Keratinocyte (primary cell): ENCODE measurements around the gene COMT. TPM values are rescaled to one million over a fixed set of nuclear protein-coding genes. Genes with fewer than 3 reads are reported as not detected.

Source experiments
- DNase-seq: peaks from one replicate; pipeline ENCODE4 v3.0.0-alpha.2; 2011; ENCODE audit warnings: low read depth, missing footprints, low spot score
- FAIRE-seq: peaks from 2 replicates; lab custom pipeline; 2011; peaks lifted over from hg19 to GRCh38; lab: Jason Lieb, UNC
- H2AFZ ChIP-seq: 2 replicates; pipeline ENCODE4 v1.6.0; 2012; ENCODE audit warnings: low read length, control low read depth, inconsistent platforms; ENCODE audit not compliant: control insufficient read depth
- H3K27ac ChIP-seq: 2 replicates; pipeline ENCODE4 v1.5.1; 2011; ENCODE audit warnings: low read length; ENCODE audit not compliant: control insufficient read depth, insufficient read depth
- H3K27me3 ChIP-seq: 3 replicates; pipeline ENCODE4 v1.6.0; 2011; ENCODE audit warnings: low read length; ENCODE audit not compliant: control insufficient read depth, insufficient read depth; ENCODE audit errors: extremely low read depth
- H3K36me3 ChIP-seq, 2 experiments: 2 replicates in 1 of 2; 3 replicates in 1 of 2; pipeline ENCODE4 v1.5.1; 2011; ENCODE audit warnings: low read length in 2 of 2, mild to moderate bottlenecking in 1 of 2; ENCODE audit not compliant: control insufficient read depth in 2 of 2, insufficient read depth in 2 of 2; ENCODE audit errors: extremely low read depth in 1 of 2
- H3K4me1 ChIP-seq: 3 replicates; pipeline ENCODE4 v1.5.1; 2011; ENCODE audit warnings: low read length; ENCODE audit not compliant: control insufficient read depth, insufficient read depth; ENCODE audit errors: extremely low read depth
- H3K4me2 ChIP-seq: 3 replicates; pipeline ENCODE4 v1.6.0; 2011; ENCODE audit warnings: low read depth, low read length; ENCODE audit not compliant: control insufficient read depth, insufficient read depth; ENCODE audit errors: extremely low read depth
- H3K4me3 ChIP-seq, 3 experiments: fragments of 200-600 bp in 1 of 3; sonication (generic) in 1 of 3; 2 replicates in 2 of 3; 3 replicates in 1 of 3; pipeline ENCODE4 v1.5.1; 2011 to 2016; ENCODE audit warnings: low read length in 3 of 3, mild to moderate bottlenecking in 3 of 3, control low read depth in 2 of 3, inconsistent platforms in 1 of 3, low read depth in 1 of 3, mixed read lengths in 1 of 3, mixed run types in 1 of 3, moderate library complexity in 1 of 3; ENCODE audit not compliant: control insufficient read depth in 2 of 3, insufficient read depth in 2 of 3; ENCODE audit errors: extremely low read depth in 1 of 3
- H3K79me2 ChIP-seq: 2 replicates; pipeline ENCODE4 v1.6.0; 2012; ENCODE audit warnings: low read length; ENCODE audit not compliant: control insufficient read depth, insufficient read depth
- H3K9ac ChIP-seq: 3 replicates; pipeline ENCODE4 v1.6.0; 2011; ENCODE audit warnings: low read length; ENCODE audit not compliant: control insufficient read depth, insufficient read depth; ENCODE audit errors: extremely low read depth
- H3K9me1 ChIP-seq: 3 replicates; pipeline ENCODE4 v1.6.0; 2011; ENCODE audit warnings: low read length; ENCODE audit not compliant: control insufficient read depth, insufficient read depth; ENCODE audit errors: extremely low read depth
- H3K9me3 ChIP-seq: 2 replicates; pipeline ENCODE4 v1.5.1; 2012; ENCODE audit warnings: low read depth, low read length; ENCODE audit not compliant: control insufficient read depth
- H4K20me1 ChIP-seq: 3 replicates; pipeline ENCODE4 v1.6.0; 2011; ENCODE audit warnings: low read length; ENCODE audit not compliant: control insufficient read depth, insufficient read depth; ENCODE audit errors: extremely low read depth
- CTCF ChIP-seq, 3 experiments: IDR thresholded peaks in 1 of 3; conservative IDR thresholded peaks in 1 of 3; optimal IDR thresholded peaks in 1 of 3; 2 replicates in 2 of 3; 3 replicates in 1 of 3; pipeline versions ENCODE3 to v1.5.1; 2011; ENCODE audit warnings: low read length in 3 of 3, mild to moderate bottlenecking in 3 of 3, moderate library complexity in 2 of 3, control low read depth in 1 of 3, inconsistent platforms in 1 of 3; ENCODE audit not compliant: insufficient read depth in 2 of 3; ENCODE audit errors: extremely low read depth in 1 of 3
- EZH2 ChIP-seq: IDR thresholded peaks from one replicate; pipeline ENCODE4 v1.6.1; 2012; ENCODE audit warnings: inconsistent platforms, mild to moderate bottlenecking, low read length, moderate library complexity
- dilution Hi-C: fragments of 300-500 bp; cut with MboI; formaldehyde crosslinking; loops from one replicate; pipeline ENCODE4 v1.7.0; 2020; ENCODE audit warnings: low sequenced_read_pairs; ENCODE audit not compliant: extremely low pct_ligation_motif_present
- polyA plus RNA-seq, 5 experiments: library from polyadenylated mRNA; depleted of rRNA in 3 of 5; stranded (reverse) in 3 of 5; stranded (forward) in 1 of 5; unstranded in 1 of 5; fragments of >200 nt; gene quantifications; 1 replicate in 1 of 5; 2 replicates in 3 of 5; 3 replicates in 1 of 5; pipeline versions ENCODE4 v1.2.1 to v1.2.3, GENCODE V29; 2011 to 2012; ENCODE audit warnings: missing spikeins in 2 of 5, low read depth in 1 of 5, low replicate concordance in 1 of 5

The COMT gene
- polyA plus RNA-seq, 1 donor (not counting 4 experiments of a cell fraction or from before 2014, with no cell fraction given), result 139 TPM

- dilution Hi-C loops, result no loop called here
- Histone ChIP-seq H3K27me3 (no peaks in the 10 kb centered on the region), H3K4me1 (peaks cover 20% of the 10 kb centered on the region), H4K20me1 (no peaks in the 10 kb centered on the region), H2AFZ (peak overlapping the region; percentile 8), H3K27ac (peak overlapping the region; percentile 10), H3K9me1 (no peaks in the 10 kb centered on the region), H3K9ac (peak overlapping the region; percentile 89), H3K4me2 (peak overlapping the region; percentile 77), H3K36me3 (no peaks in the 10 kb centered on the region), H3K9me3 (no peaks in the 10 kb centered on the region), H3K79me2 (peaks cover 30% of the 10 kb centered on the region), H3K4me3 (peak overlapping the region; percentile 91 to 96 (median 96))
- DNase-seq, result no peak
- no peak for TF ChIP-seq EZH2
- no peak for TF ChIP-seq CTCF (optimal IDR thresholded peaks at IDR 0.05 in 1 of 3, IDR thresholded peaks at IDR 0.05 in 1 of 3, conservative IDR thresholded peaks at IDR 0.05 in 1 of 3; ENCODE audit: extremely low read depth in 1 of 3, insufficient read depth in 2 of 3, low read length in 3 of 3)
- no peak for FAIRE-seq
These were observed 822 bp upstream of the COMT start for GRCh38 chr22:19940536-19941364.

GRCh38 chr22:19942157-19943081, 847 bp downstream of the COMT start:
- dilution Hi-C loops, result no loop called here
- H3K4me3 ChIP-seq, result peak overlapping the region; percentile 91 to 96 (median 96)
- DNase-seq, result no peak
- H3K79me2 ChIP-seq, result peaks cover 37% of the 10 kb centered on the region
- no peaks in the 10 kb centered on the region for H3K27me3 ChIP-seq
- peaks cover 24% of the 10 kb centered on the region for H3K4me1 ChIP-seq
- H3K4me2 ChIP-seq, result peak overlapping the region; percentile 96
- peak overlapping the region; percentile 38 for H2AFZ ChIP-seq
- no peaks in the 10 kb centered on the region for H3K9me3 ChIP-seq
- no peaks in the 10 kb centered on the region for H4K20me1 ChIP-seq
- no peaks in the 10 kb centered on the region for H3K9me1 ChIP-seq
- peak overlapping the region; percentile 89 for H3K9ac ChIP-seq
- no peaks in the 10 kb centered on the region for H3K36me3 ChIP-seq
- peak overlapping the region; percentile 90 for H3K27ac ChIP-seq
- TF ChIP-seq EZH2 (no peak), CTCF (optimal IDR thresholded peaks at IDR 0.05 in 1 of 3, IDR thresholded peaks at IDR 0.05 in 1 of 3, conservative IDR thresholded peaks at IDR 0.05 in 1 of 3; ENCODE audit: extremely low read depth in 1 of 3, insufficient read depth in 2 of 3, low read length in 3 of 3) (no peak)
- FAIRE-seq, result no peak
